H1 (cell line): ENCODE results near the gene TPRG1L. TPM values are rescaled to one million over a fixed set of nuclear protein-coding genes. Genes with fewer than 3 reads are reported as not detected.
A peak's percentile ranks its signal among the peaks of the same experiment; 100 is the strongest.

Source experiments
- CTCF ChIA-PET: fragments of 300-600 bp; sonication (Branson Sonifier 250); formaldehyde crosslinking; loops from one replicate; lab custom pipeline; 2021; ENCODE audit not compliant: partially characterized antibody; lab: Charles Lee
- POLR2A ChIA-PET: fragments of 300-600 bp; sonication (Branson Sonifier 250); formaldehyde crosslinking; loops from one replicate; lab custom pipeline; 2021; ENCODE audit warnings: inconsistent platforms; ENCODE audit not compliant: partially characterized antibody; lab: Charles Lee
- DNase-seq, 2 experiments: peaks; one replicate each; pipeline versions ENCODE4 v3.0.0 to v3.0.0-alpha.2; 2010 to 2022; ENCODE audit warnings: low spot score in 2 of 2, low read depth in 1 of 2, mixed read lengths in 1 of 2
- FAIRE-seq: peaks from 2 replicates; lab custom pipeline; 2011; peaks lifted over from hg19 to GRCh38; lab: Jason Lieb, UNC
- H2AFZ ChIP-seq: 2 replicates; pipeline ENCODE4 v1.8.1; 2012; ENCODE audit warnings: low read length, inconsistent platforms
- H2AK5ac ChIP-seq: 2 replicates; pipeline ENCODE4 v1.6.1; 2013; ENCODE audit warnings: low read depth, low read length
- H2BK120ac ChIP-seq: replicated peaks from 2 replicates; pipeline ENCODE3; 2013; ENCODE audit warnings: low read depth, low read length, inconsistent platforms
- H2BK12ac ChIP-seq: 2 replicates; pipeline ENCODE4 v1.6.1; 2013; ENCODE audit warnings: low read depth, low read length
- H2BK15ac ChIP-seq: 2 replicates; pipeline ENCODE4 v1.6.1; 2013; ENCODE audit warnings: low read length
- H2BK20ac ChIP-seq: 2 replicates; pipeline ENCODE4 v1.6.1; 2013; ENCODE audit warnings: low read length
- H2BK5ac ChIP-seq: 2 replicates; pipeline ENCODE4 v1.6.1; 2013; ENCODE audit warnings: low read depth, low read length
- H3K14ac ChIP-seq: 2 replicates; pipeline ENCODE4 v1.6.1; 2013; ENCODE audit warnings: inconsistent platforms; ENCODE audit not compliant: insufficient read length
- H3K18ac ChIP-seq: 2 replicates; pipeline ENCODE4 v1.6.1; 2013; ENCODE audit warnings: low read length; ENCODE audit errors: extremely low read depth
- H3K23ac ChIP-seq: 2 replicates; pipeline ENCODE4 v1.6.1; 2013; ENCODE audit warnings: inconsistent platforms; ENCODE audit not compliant: insufficient read length
- H3K23me2 ChIP-seq: 2 replicates; pipeline ENCODE4 v1.6.1; 2013; ENCODE audit warnings: low read depth, low read length
- H3K27ac ChIP-seq: 2 replicates; pipeline ENCODE4 v1.6.1; 2011; ENCODE audit warnings: low read depth, low read length, inconsistent platforms
- H3K27me3 ChIP-seq, 4 experiments: replicated peaks in 1 of 4; 1 replicate in 1 of 4; 2 replicates in 3 of 4; pipeline versions ENCODE4 v1.6.1 to v1.8.1; 2011 to 2013; ENCODE audit warnings: low read length in 3 of 4, mild to moderate bottlenecking in 3 of 4, inconsistent platforms in 2 of 4, mixed read lengths in 2 of 4, moderate library complexity in 1 of 4; ENCODE audit not compliant: control insufficient read depth in 3 of 4, insufficient read depth in 3 of 4; ENCODE audit errors: extremely low read depth in 1 of 4
- H3K36me3 ChIP-seq, 4 experiments: 2 replicates each; pipeline versions ENCODE4 v1.6.1 to v1.8.1; 2011 to 2013; ENCODE audit warnings: mild to moderate bottlenecking in 4 of 4, low read length in 3 of 4, moderate library complexity in 2 of 4, control low read depth in 1 of 4, inconsistent platforms in 1 of 4; ENCODE audit not compliant: insufficient read depth in 4 of 4, control insufficient read depth in 2 of 4
- H3K4ac ChIP-seq: replicated peaks from 2 replicates; pipeline ENCODE3; 2013; ENCODE audit warnings: low read length, low read depth, mixed read lengths, inconsistent platforms; ENCODE audit not compliant: insufficient read length
- H3K4me1 ChIP-seq, 4 experiments: replicated peaks in 1 of 4; 1 replicate in 1 of 4; 2 replicates in 3 of 4; pipeline versions ENCODE4 v1.6.1 to v1.8.1; 2011 to 2013; ENCODE audit warnings: low read length in 3 of 4, inconsistent platforms in 2 of 4, mixed read lengths in 1 of 4; ENCODE audit not compliant: insufficient read depth in 4 of 4, control insufficient read depth in 3 of 4
- H3K4me2 ChIP-seq, 2 experiments: 2 replicates each; pipeline versions ENCODE4 v1.6.1 to v1.8.1; 2011 to 2013; ENCODE audit warnings: low read depth in 2 of 2, low read length in 2 of 2, control low read depth in 1 of 2, inconsistent platforms in 1 of 2, mild to moderate bottlenecking in 1 of 2; ENCODE audit not compliant: insufficient read depth in 1 of 2
- H3K4me3 ChIP-seq, 4 experiments: fragments of 200-600, 300-600 bp in 1 of 4; sonication (generic), shearing (Covaris generic), sonication (Bioruptor Twin) in 1 of 4; 2 replicates each; pipeline versions ENCODE4 v1.5.1 to v1.8.1; 2011 to 2016; ENCODE audit warnings: low read length in 4 of 4, low read depth in 3 of 4, control low read depth in 2 of 4, inconsistent platforms in 2 of 4, mild to moderate bottlenecking in 2 of 4, mixed read lengths in 1 of 4, moderate library complexity in 1 of 4; ENCODE audit not compliant: insufficient read depth in 2 of 4; ENCODE audit errors: extremely low read depth in 1 of 4
- H3K56ac ChIP-seq: replicated peaks from 2 replicates; pipeline ENCODE3; 2013; ENCODE audit warnings: low read depth, mild to moderate bottlenecking, mixed read lengths, low read length, inconsistent platforms; ENCODE audit not compliant: insufficient read length
- H3K79me1 ChIP-seq: 2 replicates; pipeline ENCODE4 v1.6.1; 2013; ENCODE audit warnings: low read depth, low read length, control low read depth
- H3K79me2 ChIP-seq, 2 experiments: 2 replicates each; pipeline versions ENCODE4 v1.6.1 to v1.8.1; 2012 to 2013; ENCODE audit warnings: low read length in 2 of 2, mild to moderate bottlenecking in 2 of 2, inconsistent platforms in 1 of 2; ENCODE audit not compliant: insufficient read depth in 2 of 2, control insufficient read depth in 1 of 2
- H3K9ac ChIP-seq, 4 experiments: replicated peaks in 1 of 4; 1 replicate in 1 of 4; 2 replicates in 3 of 4; pipeline versions ENCODE4 v1.6.1 to v1.8.1; 2011 to 2013; ENCODE audit warnings: low read depth in 3 of 4, low read length in 3 of 4, control low read depth in 2 of 4, mild to moderate bottlenecking in 2 of 4, moderate library complexity in 2 of 4, inconsistent platforms in 1 of 4; ENCODE audit errors: extremely low read depth in 1 of 4
- H3K9me3 ChIP-seq, 2 experiments: 2 replicates each; pipeline versions ENCODE4 v1.6.1 to v1.8.1; 2012 to 2013; ENCODE audit warnings: mild to moderate bottlenecking in 2 of 2, moderate library complexity in 2 of 2, control low read depth in 1 of 2, inconsistent platforms in 1 of 2, low read depth in 1 of 2, low read length in 1 of 2, mixed read lengths in 1 of 2; ENCODE audit not compliant: insufficient read depth in 2 of 2
- H4K20me1 ChIP-seq, 2 experiments: replicated peaks in 1 of 2; 2 replicates each; pipeline versions ENCODE3 to v1.8.1; 2011 to 2013; ENCODE audit warnings: inconsistent platforms in 2 of 2, low read length in 2 of 2, mild to moderate bottlenecking in 1 of 2; ENCODE audit not compliant: insufficient read depth in 2 of 2, control insufficient read depth in 1 of 2
- H4K5ac ChIP-seq: 2 replicates; pipeline ENCODE4 v1.6.1; 2013; ENCODE audit warnings: low read length, low read depth, mixed read lengths, inconsistent platforms; ENCODE audit not compliant: insufficient read length
- H4K8ac ChIP-seq: 2 replicates; pipeline ENCODE4 v1.8.0; 2013; ENCODE audit warnings: mild to moderate bottlenecking, moderate library complexity, low read length, inconsistent platforms; ENCODE audit not compliant: insufficient read depth; ENCODE audit errors: extremely low read depth
- H4K91ac ChIP-seq: replicated peaks from 2 replicates; pipeline ENCODE3; 2013; ENCODE audit warnings: low read length, mixed read lengths, inconsistent platforms; ENCODE audit not compliant: insufficient read length
- ATF2 ChIP-seq: IDR thresholded peaks from 2 replicates; pipeline ENCODE4 v1.6.1; 2012; ENCODE audit warnings: low read length, inconsistent platforms
- CTCF ChIP-seq, 3 experiments: IDR thresholded peaks; 1 replicate in 2 of 3; 2 replicates in 1 of 3; pipeline versions ENCODE4 v1.5.1 to v1.6.1; 2011; ENCODE audit warnings: low read length in 3 of 3, mild to moderate bottlenecking in 3 of 3, inconsistent platforms in 2 of 3, low read depth in 1 of 3, moderate library complexity in 1 of 3; ENCODE audit not compliant: insufficient read depth in 1 of 3; ENCODE audit errors: control extremely low read depth in 1 of 3
- EZH2 ChIP-seq: fragments of 200-600 bp; sonication (generic); IDR thresholded peaks from 2 replicates; pipeline ENCODE4 v1.7.1; 2012; ENCODE audit warnings: low read depth, mild to moderate bottlenecking, moderate library complexity, low read length, inconsistent platforms; ENCODE audit not compliant: severe bottlenecking
- RNF2 ChIP-seq: fragments of 200-900, 300-1000 bp; sonication (generic); IDR thresholded peaks from 2 replicates; pipeline ENCODE4 v1.7.1; 2016; ENCODE audit warnings: borderline replicate concordance, low read depth, mild to moderate bottlenecking, antibody characterized with exemption, low read length; ENCODE audit not compliant: poor library complexity, severe bottlenecking; ENCODE audit errors: missing control alignments
- YY1 ChIP-seq: IDR thresholded peaks from 2 replicates; pipeline ENCODE4 v1.6.1; 2011; ENCODE audit warnings: low read depth, mild to moderate bottlenecking, low read length
- WGBS, 2 experiments: shearing (Covaris generic) in 1 of 2; methylation state at CpG; one replicate each; pipeline versions ENCODE4 v1.1.6 to v1.1.7; 2013 to 2015; ENCODE audit warnings: low lambda C conversion rate in 2 of 2, mixed read lengths in 2 of 2, inconsistent platforms in 1 of 2, low coverage in 1 of 2, missing lambda C conversion rate in 1 of 2; ENCODE audit not compliant: insufficient replicate concordance in 2 of 2, insufficient coverage in 1 of 2, insufficient read length in 1 of 2; ENCODE audit errors: extremely low coverage in 1 of 2, missing lambda C conversion rate in 1 of 2; 5-methylcytosine and 5-hydroxymethylcytosine counted together
- polyA plus RNA-seq, 7 experiments: library from polyadenylated mRNA; depleted of rRNA in 3 of 7; stranded (reverse) in 5 of 7; unstranded in 2 of 7; fragments of >200 nt in 5 of 7; fragments of 200-250 nt in 2 of 7; gene quantifications; 1 replicate in 5 of 7; 2 replicates in 1 of 7; 4 replicates in 1 of 7; pipeline versions ENCODE4 v1.2.1 to v1.2.3, GENCODE V29; 2011 to 2013; ENCODE audit warnings: missing spikeins in 2 of 7, mixed read lengths in 2 of 7
- total RNA-seq: library from RNA; stranded (reverse); fragmentation: NEBNext Ultra II Directional; extraction: Animal tissue kit (Norgen Biotek cat#: 25700); gene quantifications from 2 replicates; pipeline ENCODE4 v1.2.1, GENCODE V29; 2021

Gene TPRG1L
- total and polyA plus RNA-seq, 2 of the 8 experiments (the other 6 are each of a cell fraction or from before 2014, with no cell fraction given): 21.7 to 22.3 TPM

DNA sequence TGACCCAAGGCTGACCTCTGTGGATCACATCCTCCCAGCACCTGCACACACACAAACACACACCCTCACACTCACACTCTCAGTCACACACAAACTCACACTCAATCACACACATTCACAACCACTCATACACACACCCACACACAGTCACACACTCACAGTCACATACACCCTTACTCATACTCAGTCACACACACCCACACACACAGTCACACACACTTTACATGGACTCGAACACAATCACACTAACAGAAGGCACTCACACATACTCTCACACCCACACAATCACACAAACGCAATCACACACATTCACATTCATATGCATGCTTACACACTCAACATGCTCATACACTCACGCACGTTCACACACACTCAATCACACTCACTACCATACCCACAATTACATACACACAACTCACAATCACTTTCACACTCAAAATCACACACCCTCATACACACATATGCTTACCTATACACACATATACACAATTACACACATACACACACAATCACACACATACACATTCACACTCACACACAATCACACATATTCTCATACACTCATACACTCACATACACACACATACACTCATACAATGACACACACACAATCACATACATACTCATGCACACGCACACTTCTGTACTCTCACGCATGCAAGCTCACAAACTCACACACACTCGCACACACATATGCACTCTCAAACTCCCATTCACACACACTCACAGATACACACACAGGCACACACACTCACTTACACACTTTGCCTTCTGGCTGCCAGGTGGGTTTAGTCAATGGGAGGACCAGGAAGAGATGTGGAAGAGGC is 19.6 kb upstream of the TPRG1L start:
- no peak for FAIRE-seq
- TF ChIP-seq EZH2 (no peak), RNF2 (no peak), YY1 (no peak), ATF2 (no peak), CTCF (IDR thresholded peaks at IDR 0.05; ENCODE audit: control extremely low read depth in 1 of 3, insufficient read depth in 1 of 3, low read depth in 1 of 3, low read length in 3 of 3) (no peak)

More for the DNA sequence above, 19.6 kb upstream of the TPRG1L start:
- no peak for DNase-seq
- no peaks in the 10 kb centered on the region; a peak in 1 of 8 replicates for H3K36me3 ChIP-seq
- H3K18ac ChIP-seq: no peak overlapping the region
- H2BK12ac ChIP-seq: peak overlapping the region; percentile 33; the same call in 1 of the 2 replicates
- no peak overlapping the region for H3K4me2 ChIP-seq
- H3K27ac ChIP-seq: no peak overlapping the region
- H3K9ac ChIP-seq: no peak overlapping the region
- peaks cover 8% of the 10 kb centered on the region; the same call in 1 of the 2 replicates for H3K23me2 ChIP-seq
- 86 to 100% methylated on average over 1 to 7 of the region's 7 CpGs for WGBS, 2 experiments
- no peaks in the 10 kb centered on the region for H3K27me3 ChIP-seq
- H3K79me1 ChIP-seq: peaks cover 2% of the 10 kb centered on the region
- H2BK15ac ChIP-seq: peak overlapping the region; percentile 73
- no peaks in the 10 kb centered on the region; a peak in 1 of 4 replicates for H3K9me3 ChIP-seq
- H2AFZ ChIP-seq: no peak overlapping the region
- H2BK120ac ChIP-seq: no peak overlapping the region
- H3K79me2 ChIP-seq: peaks cover 0 to 14% of the 10 kb centered on the region in 2 experiments; a peak in 3 of 4 replicates
- CTCF ChIA-PET: interaction anchor here (1.2 to 6.4 kb wide), 6 partner anchors 10 to 87 kb away, joined by 3 to 84 read pairs (median 10); no protein-coding TSS in a partner anchor
- peaks cover 0 to 10% of the 10 kb centered on the region in 2 experiments for H4K20me1 ChIP-seq
- peak overlapping the region; percentile 61 for H4K91ac ChIP-seq
- no peak overlapping the region for H3K14ac ChIP-seq
- POLR2A ChIA-PET: no interaction called here
- peaks cover 0 to 11% (median 8%) of the 10 kb centered on the region in 4 experiments; a peak in 5 of 7 replicates for H3K4me1 ChIP-seq
- H2AK5ac ChIP-seq: peak overlapping the region; percentile 96
- 0 out of 2 replicates have a peak overlapping the region, but pooled peaks have one; percentile 6 for H2BK20ac ChIP-seq
- no peak overlapping the region for H4K5ac ChIP-seq
- H3K4me3 ChIP-seq: no peak overlapping the region
- H2BK5ac ChIP-seq: peak overlapping the region; percentile 52; the same call in 1 of the 2 replicates
- no peak overlapping the region for H3K23ac ChIP-seq
- H4K8ac ChIP-seq: no peak overlapping the region
- peak overlapping the region; percentile 13 for H3K56ac ChIP-seq
- peak overlapping the region; percentile 66 for H3K4ac ChIP-seq
